ENCODE data around the gene ANKFN1. TPM values are rescaled to one million over a fixed set of nuclear protein-coding genes. Genes with fewer than 3 reads are reported as not detected.
A peak's percentile ranks its signal among the peaks of the same experiment; 100 is the strongest.

The ANKFN1 gene
- total RNA-seq, 3 donors from 2014 or later = 4.1 to 12.8 (median 5.6) TPM

GRCh38 chr17:56121191-56122051 is 31.9 kb upstream of the ANKFN1 start:
- no peak for TF ChIP-seq CTCF (IDR thresholded peaks at IDR 0.05)
- TF ChIP-seq POLR2A (IDR thresholded peaks at IDR 0.05) = no peak
- no peak for TF ChIP-seq POLR2AphosphoS5 (IDR thresholded peaks at IDR 0.05)

GRCh38 chr17:56125830-56126819 is 27.1 kb upstream of the ANKFN1 start:
- H3K9me3 ChIP-seq = no peaks in the 10 kb centered on the region
- no peaks in the 10 kb centered on the region for H3K36me3 ChIP-seq
- no peaks in the 10 kb centered on the region for H3K27me3 ChIP-seq
- DNase-seq (ENCODE audit: low spot score in 2 of 2) = peak in 1 of 2 donors; percentile 26
- H3K4me1 ChIP-seq = no peaks in the 10 kb centered on the region
- intact Hi-C loops (cut with DNase I; ENCODE audit: low total_unique reads) = no loop called here
- H3K27ac ChIP-seq = peak overlapping the region in 1 of 2 donors; percentile 35
- H3K4me3 ChIP-seq = no peak overlapping the region
- TF ChIP-seq POLR2A (IDR thresholded peaks at IDR 0.05) (no peak), CTCF (IDR thresholded peaks at IDR 0.05) (peak in 1 of 3 donors; percentile 19), POLR2AphosphoS5 (IDR thresholded peaks at IDR 0.05) (no peak)

More at GRCh38 chr17:56121191-56122051, 31.9 kb upstream of the ANKFN1 start:
- intact Hi-C loops (cut with DNase I; ENCODE audit: low total_unique reads) = no loop called here
- H3K9me3 ChIP-seq = no peaks in the 10 kb centered on the region
- no peaks in the 10 kb centered on the region for H3K4me1 ChIP-seq
- no peak overlapping the region for H3K4me3 ChIP-seq
- H3K36me3 ChIP-seq = no peaks in the 10 kb centered on the region
- no peak for DNase-seq (ENCODE audit: low spot score in 2 of 2)
- no peak overlapping the region for H3K27ac ChIP-seq
- no peaks in the 10 kb centered on the region for H3K27me3 ChIP-seq

- Histone ChIP-seq H3K4me1 (no peaks in the 10 kb centered on the region), H3K27ac (no peak overlapping the region), H3K4me3 (no peak overlapping the region), H3K9me3 (no peaks in the 10 kb centered on the region), H3K27me3 (no peaks in the 10 kb centered on the region), H3K36me3 (no peaks in the 10 kb centered on the region)
- TF ChIP-seq POLR2A (IDR thresholded peaks at IDR 0.05) = no peak
- intact Hi-C loops (cut with DNase I; ENCODE audit: low total_unique reads) = no loop called here
- DNase-seq (ENCODE audit: low spot score in 2 of 2) = no peak
These were observed 23.2 kb upstream of the ANKFN1 start for GRCh38 chr17:56130026-56130425.

- Histone ChIP-seq H3K9me3 (no peaks in the 10 kb centered on the region), H3K27ac (no peak overlapping the region), H3K27me3 (no peaks in the 10 kb centered on the region), H3K4me1 (no peaks in the 10 kb centered on the region), H3K36me3 (no peaks in the 10 kb centered on the region), H3K4me3 (no peak overlapping the region)
- TF ChIP-seq POLR2AphosphoS5 (IDR thresholded peaks at IDR 0.05) = no peak
- no peak for TF ChIP-seq CTCF (IDR thresholded peaks at IDR 0.05)
- TF ChIP-seq POLR2A (IDR thresholded peaks at IDR 0.05) = no peak
- DNase-seq (ENCODE audit: low spot score in 2 of 2) = no peak
- intact Hi-C loops (cut with DNase I; ENCODE audit: low total_unique reads) = no loop called here
These were observed 22.6 kb upstream of the ANKFN1 start for GRCh38 chr17:56130631-56131030.

- no peaks in the 10 kb centered on the region for H3K27me3 ChIP-seq
- H3K27ac ChIP-seq = no peak overlapping the region
- no peak for DNase-seq (ENCODE audit: low spot score in 2 of 2)
- no peaks in the 10 kb centered on the region for H3K36me3 ChIP-seq
- TF ChIP-seq POLR2A (IDR thresholded peaks at IDR 0.05) (no peak), POLR2AphosphoS5 (IDR thresholded peaks at IDR 0.05) (no peak), CTCF (IDR thresholded peaks at IDR 0.05) (no peak)
- H3K4me1 ChIP-seq = no peaks in the 10 kb centered on the region
- intact Hi-C loops (cut with DNase I; ENCODE audit: low total_unique reads) = no loop called here
- H3K4me3 ChIP-seq = no peak overlapping the region
- H3K9me3 ChIP-seq = no peaks in the 10 kb centered on the region
These were observed 21.8 kb upstream of the ANKFN1 start for GRCh38 chr17:56131431-56131830.

All from breast epithelium (tissue), 4 donors.